Pulmonary artery endothelial cell (primary cell): Measurements from ENCODE around the gene PERP. TPM values are rescaled to one million over a fixed set of nuclear protein-coding genes. Genes with fewer than 3 reads are reported as not detected.
"Not testable (repeated sequence)": the region's sequence is repeated elsewhere in the genome, so short reads cannot be mapped to it uniquely, and the experiment has no call there.

ENCODE experiments used
- DNase-seq: peaks from one replicate; pipeline ENCODE4 v3.0.0-alpha.2; 2011; ENCODE audit warnings: low read depth, low spot score
- total RNA-seq: library from RNA; depleted of rRNA; stranded (reverse); fragments of >200 nt; gene quantifications from 2 replicates; pipeline ENCODE4 v1.2.3, GENCODE V29; 2014

PERP gene
- total RNA-seq, result 19.0 and 23.7 TPM in 2 replicates

DNA sequence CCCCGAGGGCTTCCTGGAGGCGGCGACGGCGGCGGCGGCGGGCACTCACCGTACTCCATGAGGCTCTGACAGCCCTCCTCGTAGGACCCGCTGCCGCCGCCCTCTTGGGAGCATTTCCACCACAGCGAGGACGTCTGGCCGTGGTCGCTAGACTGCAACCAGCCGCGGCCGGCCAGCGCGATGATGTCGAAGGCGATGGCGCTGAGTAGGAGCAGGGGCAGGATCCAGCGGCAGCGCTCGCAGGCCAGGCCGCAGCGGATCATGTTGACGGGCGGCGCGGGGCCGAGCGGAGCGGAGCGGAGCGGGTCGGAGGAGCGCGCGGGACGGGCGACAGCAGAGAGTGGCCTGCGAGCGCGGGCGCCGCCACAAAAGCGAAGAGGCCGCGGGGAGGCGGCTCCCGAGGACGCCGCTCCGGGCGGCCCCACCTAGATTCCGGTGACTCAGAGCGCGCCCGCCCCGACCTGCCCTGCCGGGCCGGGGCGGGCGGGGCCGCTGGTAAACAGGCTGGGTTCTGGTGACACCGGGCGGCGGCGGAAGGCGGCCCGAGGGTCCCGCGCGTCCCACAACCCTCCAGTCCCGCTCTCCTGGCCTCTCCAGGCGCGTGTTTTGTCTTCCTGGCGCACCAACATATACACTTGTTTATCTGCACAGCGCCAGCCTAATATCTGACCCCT, at the start of gene PERP:
PERP (minus strand) TSS at position 342 of the 674 bp plus-strand sequence; CDS start at position 263, 79 bp downstream.
- no peak for DNase-seq

DNA sequence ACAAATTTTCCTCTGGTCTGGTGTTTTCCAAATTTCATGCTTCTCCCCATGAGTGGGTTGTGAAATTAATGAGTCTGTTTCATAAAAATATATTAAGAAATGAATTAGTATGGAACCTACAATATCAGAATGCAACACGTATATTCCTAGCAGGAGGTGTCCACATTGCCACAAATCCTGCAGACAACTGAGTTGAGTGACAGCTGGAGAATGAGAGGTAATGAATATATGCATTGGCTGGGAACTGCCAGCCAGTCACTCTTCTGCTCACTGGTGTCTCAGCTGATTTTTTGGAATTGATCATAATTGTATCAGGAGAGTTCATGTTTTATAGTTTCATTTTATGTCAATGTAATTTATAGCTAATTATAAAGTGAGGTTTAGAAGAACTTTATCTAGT, 48.2 kb upstream of the PERP start:
- no peak for DNase-seq

DNA sequence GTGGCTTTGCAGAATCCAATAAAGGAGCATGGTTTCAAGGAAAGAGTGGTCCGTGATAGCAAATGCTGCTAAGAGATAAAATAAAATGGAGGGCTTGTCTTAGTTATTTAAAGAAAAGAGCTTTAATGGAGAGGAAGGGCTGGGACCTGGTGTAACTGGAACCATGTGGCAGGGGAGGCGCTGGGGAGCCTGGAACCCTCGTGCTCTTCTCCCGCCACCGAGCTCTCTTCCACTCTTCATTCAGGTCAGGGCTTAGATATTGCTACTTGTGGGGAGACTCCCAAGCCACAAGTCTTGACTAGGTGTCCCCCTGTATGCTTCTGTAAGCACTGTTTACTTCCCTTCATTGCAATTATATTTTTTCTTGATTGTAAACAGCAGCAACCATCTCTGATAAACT, 39.3 kb upstream of the PERP start:
- DNase-seq, result no peak

DNA sequence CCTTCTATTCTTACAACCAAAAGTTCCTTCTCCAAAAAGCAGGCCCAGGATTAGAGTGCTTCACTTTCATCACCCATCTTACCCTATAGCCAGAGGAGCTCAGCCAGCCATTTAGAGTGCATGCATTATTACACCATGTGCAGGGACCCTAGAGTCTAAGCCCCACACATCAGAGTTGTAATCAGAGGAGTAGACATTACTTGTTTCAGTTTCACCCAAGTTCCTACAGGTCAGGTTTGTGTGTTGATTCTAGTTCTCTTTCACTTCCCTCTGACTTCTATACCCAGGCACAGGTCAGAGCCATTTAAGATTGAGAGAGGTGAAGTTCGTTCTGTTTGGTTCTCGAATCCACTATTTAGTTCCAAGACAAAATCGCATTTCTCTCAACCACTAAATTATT, 38.2 kb upstream of the PERP start:
- DNase-seq, result no peak

DNA sequence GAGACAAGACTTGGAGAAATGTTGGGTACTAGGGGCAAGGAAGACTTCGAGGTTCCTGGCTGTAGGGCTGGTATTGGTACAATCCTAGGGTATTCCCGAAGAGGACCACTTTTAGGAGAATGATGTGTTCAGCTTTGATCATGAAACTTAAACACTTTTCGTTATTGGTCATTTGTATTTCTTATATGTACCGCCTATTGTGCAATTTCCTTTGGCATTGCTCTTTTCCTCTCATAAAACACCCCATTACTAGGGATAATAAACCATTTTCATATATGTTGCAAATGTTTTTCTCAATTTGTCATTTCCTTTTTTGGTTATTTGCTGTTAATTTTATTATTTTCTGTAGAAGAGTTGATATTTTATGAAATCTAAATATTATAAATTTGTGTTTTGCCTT, 35.6 kb upstream of the PERP start:
- no peak for DNase-seq

DNA sequence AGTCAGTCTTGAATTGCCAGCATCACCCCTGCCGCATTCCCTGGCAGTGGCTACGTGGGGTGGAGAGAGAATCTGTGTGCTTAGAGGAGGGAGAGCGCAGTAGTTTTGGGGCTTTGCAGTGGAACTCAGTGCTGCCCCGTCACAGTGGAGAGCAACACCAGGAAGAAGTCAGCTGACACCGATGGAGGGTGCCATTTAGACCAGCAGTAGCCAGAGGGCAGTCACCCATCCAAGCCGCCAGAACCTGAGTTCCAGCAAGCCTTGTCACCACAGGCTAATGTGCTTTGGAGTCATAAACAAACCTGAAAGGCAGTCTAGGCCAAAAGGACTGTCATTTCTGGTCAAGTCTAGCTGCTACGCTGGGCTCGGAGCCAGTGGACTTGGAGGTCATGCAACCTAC, 22.0 kb upstream of the PERP start:
- no peak for DNase-seq

DNA sequence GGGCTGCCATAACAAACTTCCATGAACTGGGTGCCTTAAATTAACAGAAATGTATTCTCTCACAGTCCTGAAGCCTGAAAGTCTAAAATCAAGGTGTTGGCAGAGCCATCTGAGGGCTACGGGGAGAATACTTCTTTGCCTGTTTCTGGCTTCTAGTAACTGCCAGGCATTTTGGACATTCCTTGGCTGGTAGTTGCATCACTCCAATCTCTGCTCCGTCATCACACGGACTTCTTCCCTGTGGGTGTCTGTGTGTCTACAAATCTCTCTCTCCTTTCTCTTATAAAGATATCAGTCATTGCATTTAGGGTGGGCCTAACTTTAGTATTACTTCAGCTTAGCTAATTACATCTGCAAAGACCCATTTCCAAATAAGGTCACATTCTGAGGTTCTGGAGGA, 20.9 kb upstream of the PERP start:
- DNase-seq, result no peak

DNA sequence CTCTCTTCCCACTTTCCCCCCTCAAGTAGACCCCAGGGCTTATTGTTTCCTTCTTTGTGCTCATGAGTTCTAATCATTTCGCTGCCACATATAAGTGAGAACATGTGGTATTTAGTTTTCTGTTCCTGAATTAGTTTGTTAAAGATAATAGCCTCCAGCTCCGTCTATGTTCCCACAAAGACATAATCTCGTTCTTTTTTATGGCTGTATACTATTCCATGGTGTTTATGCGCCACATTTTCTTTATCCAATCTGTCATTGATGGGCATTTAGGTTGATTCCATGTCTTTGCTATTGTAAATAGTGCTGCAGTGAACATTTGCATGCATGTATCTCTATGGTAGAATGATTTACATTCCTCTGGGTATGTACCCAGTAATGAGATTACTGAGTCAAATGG, 16.9 kb upstream of the PERP start:
- no peak for DNase-seq

DNA sequence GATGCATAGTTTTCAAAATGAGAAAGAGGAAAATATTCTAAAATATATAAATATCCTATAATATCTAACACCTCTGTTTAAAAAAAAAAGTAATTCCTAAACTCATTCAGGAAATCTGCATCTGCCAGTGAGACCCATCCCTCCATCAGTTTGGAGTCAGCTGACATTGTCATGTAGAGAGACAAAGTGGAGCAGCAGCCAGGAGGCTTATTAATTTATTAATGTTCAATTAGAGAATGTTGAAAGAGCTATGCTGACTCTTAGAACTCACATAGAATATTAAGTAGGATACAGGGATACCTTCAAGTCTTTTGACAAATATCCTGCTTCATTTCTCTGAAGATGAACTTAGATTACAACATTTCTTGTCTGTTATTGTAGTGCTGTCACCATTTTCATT, 12.8 kb upstream of the PERP start:
- DNase-seq, result no peak

DNA sequence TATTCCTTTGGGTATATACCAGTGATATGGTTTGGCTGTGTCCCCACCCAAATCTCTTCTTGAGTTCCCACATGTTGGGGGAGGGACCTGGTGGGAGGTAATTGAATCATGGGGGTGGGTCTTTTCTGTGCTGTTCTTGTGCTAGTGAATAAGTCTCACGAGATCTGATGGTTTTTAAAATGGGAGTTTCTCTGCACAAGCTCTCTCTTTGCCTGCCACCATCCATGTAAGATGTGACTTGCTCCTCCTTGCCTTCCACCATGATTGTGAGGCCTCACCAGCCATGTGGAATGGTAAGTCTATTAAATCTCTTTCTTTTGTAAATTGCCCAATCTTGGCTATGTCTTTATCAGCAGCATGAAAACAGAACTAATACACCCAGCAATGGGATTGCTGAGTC, 12.0 kb upstream of the PERP start:
- DNase-seq, result not testable (repeated sequence)

DNA sequence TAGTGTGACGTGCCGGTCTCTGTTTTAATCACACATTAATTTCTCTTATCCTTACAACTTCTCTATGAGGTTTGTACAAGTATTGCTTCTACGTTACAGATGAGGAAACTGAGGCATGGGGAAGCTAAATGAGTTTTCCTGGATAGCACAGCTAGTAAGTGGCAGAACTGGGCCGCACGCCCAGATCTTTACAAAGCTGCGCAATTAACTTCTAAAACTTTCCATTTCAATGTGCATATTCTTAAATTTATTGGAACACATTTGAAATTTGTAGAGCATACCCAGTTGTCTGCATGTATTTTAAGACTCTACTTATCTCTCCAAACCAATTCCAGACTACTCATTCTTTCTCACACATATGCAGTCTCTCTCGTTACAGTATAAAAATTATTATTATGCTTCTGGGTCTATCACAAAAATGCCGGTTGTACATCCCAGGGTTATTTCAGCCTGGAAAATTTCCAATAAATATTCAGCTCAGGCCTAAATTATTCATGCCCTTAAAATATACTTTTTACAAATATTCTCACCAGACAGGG, 10.2 kb upstream of the PERP start:
- no peak for DNase-seq

DNA sequence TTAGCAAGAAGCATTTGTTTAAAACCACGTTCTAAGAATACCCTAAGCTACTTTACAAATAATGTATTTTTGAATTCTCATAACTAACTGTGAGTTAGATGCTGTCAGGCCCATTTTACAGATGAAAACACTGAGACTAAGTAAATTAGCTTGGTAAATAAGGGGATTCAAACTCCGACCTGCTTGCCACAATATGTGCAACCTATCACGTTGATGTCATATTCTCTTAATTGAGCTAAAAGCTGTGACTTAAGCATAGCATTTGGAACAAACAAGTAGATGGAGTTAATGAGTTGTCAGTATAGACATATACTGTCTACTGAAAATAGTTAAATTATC, 9.4 kb upstream of the PERP start:
- no peak for DNase-seq

DNA sequence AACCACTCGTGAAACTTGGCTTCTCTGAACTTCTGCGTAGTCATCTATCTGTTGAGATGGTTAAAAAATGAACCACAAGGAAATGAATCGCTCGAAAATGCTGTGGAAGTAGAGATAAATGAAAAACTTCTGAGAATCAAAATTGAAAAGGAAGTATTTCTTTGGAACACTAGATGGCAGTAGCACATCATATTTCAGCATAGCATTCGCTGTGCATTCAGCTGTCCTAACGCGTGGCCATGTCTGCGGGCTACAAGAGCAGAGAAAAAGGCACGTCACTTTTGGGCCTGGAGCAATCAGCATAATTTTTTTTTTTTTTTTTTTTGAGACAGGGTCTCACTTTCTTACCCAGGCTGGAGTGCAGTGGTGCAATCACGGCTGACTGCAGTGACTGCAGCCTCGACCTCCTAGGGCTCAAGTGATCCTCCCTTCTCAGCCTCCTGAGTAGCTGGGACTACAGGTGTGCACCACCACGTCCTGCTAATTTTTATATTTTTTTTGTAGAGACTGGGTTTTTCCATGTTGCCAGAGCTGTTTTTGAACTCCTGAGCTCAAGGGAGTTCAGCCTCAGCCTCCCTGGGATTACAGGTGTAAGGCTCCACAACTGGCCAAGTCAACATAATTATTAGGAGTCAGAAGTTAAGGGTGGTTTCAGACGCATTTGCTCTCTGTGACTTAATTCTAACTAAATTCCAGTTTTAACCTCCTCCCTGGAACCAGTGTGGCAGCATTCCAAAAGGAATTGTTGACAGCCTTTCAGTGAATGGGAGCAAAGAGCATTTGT, 8.8 kb upstream of the PERP start:
- peak; percentile 24 for DNase-seq

DNA sequence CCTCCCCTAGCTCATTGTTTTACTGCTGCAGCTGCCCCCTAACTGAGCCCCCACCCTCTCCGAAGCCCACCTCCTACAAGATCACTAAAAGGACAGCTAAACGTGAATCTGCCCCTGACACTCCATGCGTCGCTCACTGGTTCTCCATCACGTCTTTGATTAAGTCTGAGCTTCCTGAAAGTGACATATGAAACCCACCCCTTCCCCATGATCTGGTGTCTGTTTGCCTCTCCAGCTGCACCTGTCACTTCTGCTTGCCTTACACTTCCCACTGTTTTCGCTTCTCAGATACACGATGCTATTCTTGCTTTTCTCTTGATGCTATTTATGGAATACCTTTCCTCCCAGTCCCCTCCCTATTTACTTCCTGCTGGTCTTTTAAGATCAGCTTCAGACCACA, 8.0 kb upstream of the PERP start:
- DNase-seq, result no peak

DNA sequence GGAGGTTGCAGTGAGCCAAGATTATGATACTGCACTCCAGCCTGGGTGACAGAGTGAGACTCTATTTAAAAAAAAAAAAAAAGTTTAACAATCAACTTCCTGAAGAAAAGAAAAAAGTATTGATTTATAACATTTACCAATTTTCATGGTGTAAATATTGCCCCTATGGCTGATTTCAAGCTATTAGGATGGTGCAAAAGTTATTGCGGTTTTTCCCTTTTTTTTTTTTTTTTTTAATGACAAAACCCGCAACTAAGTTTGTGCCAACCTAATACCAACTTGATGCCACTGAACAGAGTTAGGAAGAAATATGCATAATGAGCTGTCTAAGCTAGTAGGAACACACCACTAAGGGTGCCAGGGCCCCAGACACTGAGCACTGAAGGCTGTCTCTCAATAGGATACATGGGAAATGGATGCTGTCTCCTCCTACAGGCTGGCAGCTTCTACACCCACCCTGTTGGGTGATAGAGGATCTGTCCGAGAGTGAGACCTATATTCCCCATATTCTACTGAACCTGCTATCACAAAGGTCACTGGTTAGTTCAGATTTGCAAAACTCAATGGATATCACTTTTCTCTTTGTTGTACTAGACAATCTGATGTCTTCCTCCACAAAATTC, 6.5 kb upstream of the PERP start:
- no peak for DNase-seq

DNA sequence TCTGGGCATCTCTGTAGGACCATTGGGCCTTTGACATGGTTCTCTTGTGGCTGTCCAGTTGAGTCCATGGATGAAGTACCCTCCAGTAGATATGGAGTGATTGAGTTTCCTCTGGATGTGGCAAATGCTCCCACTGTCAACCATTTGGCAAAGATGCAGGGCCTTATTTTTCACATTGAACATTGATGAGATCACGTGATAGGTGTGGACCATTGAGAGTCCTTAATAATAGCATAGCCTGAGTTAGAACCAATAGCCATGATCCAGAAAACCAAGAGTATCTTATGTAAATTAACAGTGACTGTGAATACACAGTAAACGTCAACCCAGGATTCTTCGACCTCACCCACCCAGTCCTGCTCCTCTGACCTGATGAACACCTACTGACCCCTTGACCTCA, 3.0 kb upstream of the PERP start:
- no peak for DNase-seq

DNA sequence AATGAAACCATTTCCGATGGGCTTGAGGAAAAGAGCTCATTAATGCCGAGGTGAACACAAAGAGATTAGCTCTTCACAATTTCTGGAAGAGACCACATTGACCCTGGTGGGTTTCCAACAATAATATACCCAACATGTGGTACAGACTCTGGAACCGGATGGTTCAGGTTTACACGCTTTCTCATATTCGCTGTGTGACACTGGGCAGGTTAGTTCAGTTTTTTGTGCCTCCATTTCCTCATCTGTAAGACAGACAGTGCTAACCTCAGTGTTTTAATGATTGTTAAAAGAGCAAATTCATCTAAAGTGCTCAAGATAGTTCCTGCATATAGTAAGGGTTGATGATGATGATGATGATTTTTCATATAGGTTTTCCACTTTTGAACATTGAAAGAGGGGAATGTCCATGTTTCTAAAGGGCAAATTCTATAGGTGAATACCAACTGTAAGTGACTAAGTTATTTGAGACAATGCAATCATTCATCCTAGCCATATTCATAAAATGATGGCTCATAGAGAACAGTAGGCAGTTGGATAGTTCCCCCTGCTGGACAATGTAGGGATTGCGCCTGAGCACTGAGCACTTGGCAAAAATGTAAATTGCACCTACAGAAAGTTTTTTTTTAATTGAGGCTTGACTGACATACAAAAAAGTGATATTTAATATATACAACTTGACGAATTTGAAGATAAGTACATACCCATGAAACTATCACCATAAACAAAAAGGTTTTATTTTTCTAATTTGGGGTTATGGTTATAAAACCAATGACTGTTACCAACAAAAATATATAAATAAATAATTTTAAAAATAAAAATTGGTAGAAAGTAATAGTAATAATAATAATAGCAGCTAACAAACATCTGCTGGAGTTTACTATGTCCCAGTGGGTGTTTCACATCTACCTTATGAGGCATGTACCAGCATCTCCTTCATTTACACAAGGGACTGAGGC, 2.1 kb upstream of the PERP start:
- peak; percentile 44 for DNase-seq

DNA sequence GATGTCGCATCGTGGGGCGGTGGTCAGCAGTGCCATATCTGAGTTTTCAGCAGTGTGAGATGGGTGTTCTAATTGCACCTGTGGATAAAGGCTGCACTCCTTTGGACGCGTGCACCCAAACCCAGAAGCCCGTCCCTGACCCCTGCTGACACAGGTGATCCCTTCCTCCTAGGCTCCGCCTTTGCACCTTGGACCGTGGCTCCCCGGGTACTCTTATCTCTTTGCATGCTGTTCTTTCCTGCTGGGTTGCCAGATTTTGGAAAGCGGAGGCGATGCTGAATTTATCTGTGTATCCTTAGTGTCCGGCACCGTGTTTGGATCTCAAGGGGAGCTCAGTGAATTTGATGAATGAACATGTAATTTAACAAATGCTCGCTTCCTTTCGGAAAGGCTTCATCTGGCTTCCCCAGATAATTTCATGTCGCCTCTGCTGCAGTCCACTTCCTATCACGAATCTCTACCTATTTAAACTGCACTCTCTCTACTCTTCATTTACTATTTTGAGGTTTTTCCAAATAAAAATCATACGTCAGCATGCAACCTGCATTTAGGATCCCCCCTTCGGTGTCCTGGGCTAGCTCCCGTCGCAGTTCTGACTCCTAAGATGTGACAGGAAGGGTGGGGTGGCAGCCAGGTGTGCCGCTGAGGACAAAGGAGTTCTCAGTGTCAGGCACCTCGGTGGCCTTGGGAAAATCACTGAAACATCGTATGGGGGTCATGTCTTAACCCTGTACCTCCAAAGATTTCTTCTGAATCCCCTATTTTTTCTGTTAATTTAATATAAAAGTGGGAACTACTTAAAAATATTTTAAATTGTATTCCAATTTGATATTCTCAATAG, 753 bp upstream of the PERP start:
- no peak for DNase-seq

DNA sequence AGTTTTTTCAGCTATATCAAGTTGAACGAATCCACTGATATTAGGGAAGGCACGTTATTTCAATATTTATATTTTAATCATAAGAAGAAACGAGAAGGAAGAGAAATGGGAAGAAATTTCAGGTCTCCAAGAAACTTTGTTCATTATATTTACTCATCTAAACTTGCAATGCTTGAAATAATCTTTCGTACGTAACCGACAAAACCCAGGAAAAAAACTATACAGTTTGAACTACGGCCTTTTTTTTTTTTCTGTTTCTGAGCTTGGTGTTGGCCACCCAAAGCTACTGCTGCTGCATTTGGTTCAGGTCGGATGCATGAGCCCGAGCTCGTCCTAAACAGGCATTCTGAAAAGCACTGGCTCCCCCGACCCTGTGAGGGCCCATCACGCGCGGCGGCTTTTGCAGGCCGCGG, 548 bp downstream of the PERP start:
- DNase-seq, result no peak

DNA sequence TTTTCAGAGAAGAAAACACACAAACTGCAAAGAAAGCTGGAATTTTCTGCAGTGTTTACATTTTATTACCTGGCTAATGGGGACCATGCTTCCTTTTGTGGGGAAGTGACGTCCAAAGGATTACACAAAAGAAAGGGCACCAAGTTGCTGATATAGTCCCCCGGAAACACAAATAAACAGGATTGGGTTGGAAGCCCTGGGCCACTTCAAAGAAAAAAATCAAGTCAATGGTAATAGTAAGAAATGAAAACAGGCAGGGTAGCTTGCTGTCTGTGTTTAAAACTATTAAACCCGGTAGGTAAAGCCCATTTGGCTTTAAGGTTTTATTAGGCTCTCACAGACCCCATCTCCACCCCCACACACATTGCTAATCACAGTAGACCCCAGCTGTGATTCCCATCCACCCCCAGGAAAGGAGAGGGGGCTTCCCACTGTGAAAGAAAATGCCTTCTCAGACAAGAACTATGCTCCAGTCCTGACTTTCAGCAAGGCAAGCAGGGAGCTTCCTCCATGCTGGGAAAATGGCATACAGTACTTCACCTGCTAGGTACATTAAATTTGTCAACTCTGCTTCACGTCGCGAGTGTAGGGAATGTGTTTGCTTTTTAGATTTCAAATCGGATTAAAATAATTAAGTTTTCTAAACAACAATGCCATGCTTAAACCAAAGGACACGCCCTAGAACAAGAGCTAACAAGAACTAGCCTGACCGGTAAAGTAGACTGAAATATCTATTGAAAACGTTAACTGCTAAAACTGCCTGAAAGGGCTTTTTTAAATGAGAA, 1.1 kb downstream of the PERP start:
- no peak for DNase-seq
